ENCODE results near the gene SNTG2. TPM values are rescaled to one million over a fixed set of nuclear protein-coding genes. Genes with fewer than 3 reads are reported as not detected.

Gene SNTG2
- total and polyA plus RNA-seq, 10 donors, result 1.9 to 59.4 (median 18.3) TPM

DNA sequence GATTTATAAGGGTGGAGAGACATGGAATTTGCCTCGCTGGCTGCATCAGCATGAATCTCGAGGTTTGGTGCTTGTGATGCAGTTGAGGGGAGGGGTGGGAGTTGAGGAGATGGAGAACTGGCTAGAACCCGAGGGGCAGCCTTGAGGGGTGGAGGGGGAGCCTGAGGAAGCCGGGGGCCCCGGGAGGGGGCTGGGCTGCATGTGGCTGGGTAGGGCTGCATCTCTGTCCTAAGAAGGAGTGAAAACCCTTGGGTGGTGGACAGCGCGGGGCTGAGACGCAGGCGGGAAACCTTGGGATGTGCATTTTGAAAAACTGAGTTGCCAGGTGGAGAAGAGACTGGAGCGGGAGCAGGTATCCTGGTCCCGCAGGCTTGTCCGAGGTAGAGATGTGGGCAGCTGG is 64.2 kb downstream of the SNTG2 start:
- no peak for TF ChIP-seq CTCF (IDR thresholded peaks at IDR 0.05 in 8 of 11, conservative IDR thresholded peaks at IDR 0.05 in 3 of 11)
- no peak for TF ChIP-seq POLR2A (IDR thresholded peaks at IDR 0.05)
- no peak for TF ChIP-seq POLR2AphosphoS5 (IDR thresholded peaks at IDR 0.05)
- H3K4me3 ChIP-seq, result no peak overlapping the region
- intact Hi-C loops (cut with DNase I; ENCODE audit: low total_unique reads), result no loop called here
- peaks cover 0 to 15% (median 11%) of the 10 kb centered on the region in 6 donors for H3K4me1 ChIP-seq
- WGBS, 5 donors, result 75 to 87% (median 82%) methylated on average over 12 of the region's 12 CpGs
- no peaks in the 10 kb centered on the region for H3K9me3 ChIP-seq
- H3K27me3 ChIP-seq (replicated peaks in 1 of 7), result no peaks in the 10 kb centered on the region
- H3K27ac ChIP-seq, result no peak overlapping the region
- H3K36me3 ChIP-seq, result no peaks in the 10 kb centered on the region
- no peak for DNase-seq

DNA sequence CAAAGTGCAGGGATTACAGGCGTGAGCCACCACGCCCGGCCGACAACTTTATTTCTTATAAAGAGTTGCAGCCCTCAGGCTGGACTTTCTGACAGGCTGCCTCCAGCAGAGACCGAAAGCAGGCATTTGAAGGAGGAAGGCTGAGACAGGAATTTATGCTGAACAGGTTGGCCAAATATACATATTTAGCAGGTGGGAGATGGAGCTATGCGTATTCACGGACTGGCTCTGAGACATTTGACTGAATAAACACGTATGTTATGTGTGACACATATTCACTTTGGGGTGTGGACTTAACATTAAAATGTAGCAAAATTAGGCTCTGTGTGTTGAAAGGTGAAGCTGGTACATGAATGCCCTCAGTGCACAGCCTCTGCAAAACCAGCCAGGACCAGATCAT is 65.9 kb downstream of the SNTG2 start:
- TF ChIP-seq POLR2A (IDR thresholded peaks at IDR 0.05) (no peak), CTCF (IDR thresholded peaks at IDR 0.05 in 8 of 11, conservative IDR thresholded peaks at IDR 0.05 in 3 of 11) (no peak), POLR2AphosphoS5 (IDR thresholded peaks at IDR 0.05) (no peak)
- WGBS, 5 donors, result 93 to 97% (median 94%) methylated on average over 8 of the region's 8 CpGs
- no peaks in the 10 kb centered on the region for H3K36me3 ChIP-seq
- no peaks in the 10 kb centered on the region for H3K9me3 ChIP-seq
- H3K27ac ChIP-seq, result no peak overlapping the region
- no peak for DNase-seq
- H3K27me3 ChIP-seq (replicated peaks in 1 of 7), result no peaks in the 10 kb centered on the region
- H3K4me1 ChIP-seq, result no peaks in the 10 kb centered on the region
- intact Hi-C loops (cut with DNase I; ENCODE audit: low total_unique reads), result no loop called here
- H3K4me3 ChIP-seq, result no peak overlapping the region

DNA sequence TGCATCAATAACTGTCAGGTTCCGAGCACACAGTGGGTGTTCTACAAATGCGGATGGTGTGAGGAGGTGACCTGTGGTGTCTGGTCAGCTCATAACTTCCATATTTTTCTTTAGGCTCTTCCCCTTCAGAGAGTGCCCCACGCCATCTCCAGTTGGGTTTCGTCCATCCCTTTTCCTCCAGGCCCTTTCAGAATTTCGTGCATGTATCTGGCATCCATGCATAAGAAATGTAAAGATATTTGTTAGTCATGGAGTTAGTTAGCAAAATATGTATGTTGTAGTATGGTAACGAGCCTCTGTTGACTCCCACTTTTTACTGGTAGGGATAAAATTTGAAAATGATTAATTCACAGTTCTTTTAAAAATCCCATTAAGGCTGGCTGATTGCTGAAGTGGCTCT is 67.2 kb downstream of the SNTG2 start:
- no peaks in the 10 kb centered on the region for H3K36me3 ChIP-seq
- H3K27ac ChIP-seq, result no peak overlapping the region
- H3K27me3 ChIP-seq (replicated peaks in 1 of 7), result no peaks in the 10 kb centered on the region
- no peaks in the 10 kb centered on the region for H3K9me3 ChIP-seq
- TF ChIP-seq POLR2A (IDR thresholded peaks at IDR 0.05), result no peak
- TF ChIP-seq POLR2AphosphoS5 (IDR thresholded peaks at IDR 0.05), result no peak
- TF ChIP-seq CTCF (IDR thresholded peaks at IDR 0.05 in 8 of 11, conservative IDR thresholded peaks at IDR 0.05 in 3 of 11), result no peak
- intact Hi-C loops (cut with DNase I; ENCODE audit: low total_unique reads), result no loop called here
- DNase-seq, result no peak
- WGBS, 5 donors, result 77 to 90% (median 83%) methylated on average over 6 of the region's 6 CpGs
- no peak overlapping the region for H3K4me3 ChIP-seq
- H3K4me1 ChIP-seq, result no peaks in the 10 kb centered on the region

DNA sequence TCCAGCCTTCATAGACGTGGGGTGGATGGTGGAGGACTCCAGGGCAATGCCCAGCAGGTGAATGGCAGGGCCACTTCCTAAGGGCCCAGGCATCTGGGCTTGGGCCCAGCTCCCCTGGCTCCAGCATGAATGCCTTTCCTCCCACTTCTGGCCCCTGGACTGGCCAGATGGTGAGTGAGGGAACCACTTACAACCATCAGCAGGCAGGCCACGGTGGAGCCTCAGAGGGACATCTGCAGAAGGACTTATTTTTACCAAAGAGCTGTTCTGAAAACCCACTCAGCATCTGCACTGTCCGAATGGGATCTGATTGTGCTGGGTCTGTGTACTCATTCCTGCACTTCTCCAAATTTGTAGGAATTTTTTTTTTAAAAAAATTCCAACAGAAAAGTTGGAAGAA is 69.6 kb downstream of the SNTG2 start:
- DNase-seq, result no peak

More for the DNA sequence above, 69.6 kb downstream of the SNTG2 start:
- 65 to 88% (median 69%) methylated on average over 3 of the region's 3 CpGs for WGBS, 5 donors
- TF ChIP-seq POLR2AphosphoS5 (IDR thresholded peaks at IDR 0.05) (no peak), POLR2A (IDR thresholded peaks at IDR 0.05) (no peak), CTCF (IDR thresholded peaks at IDR 0.05 in 8 of 11, conservative IDR thresholded peaks at IDR 0.05 in 3 of 11) (no peak)
- Histone ChIP-seq H3K27ac (no peak overlapping the region), H3K36me3 (no peaks in the 10 kb centered on the region), H3K4me1 (no peaks in the 10 kb centered on the region), H3K4me3 (no peak overlapping the region), H3K27me3 (replicated peaks in 1 of 7) (no peaks in the 10 kb centered on the region), H3K9me3 (no peaks in the 10 kb centered on the region)
- intact Hi-C loops (cut with DNase I; ENCODE audit: low total_unique reads), result no loop called here

Data from spleen (tissue), 11 donors.